NCI-H2196 (cell line): ENCODE data around the gene AKT2.

Source experiments
- DNase-seq: peaks from one replicate; lab custom pipeline; 2025; ENCODE audit not compliant: unreplicated experiment; lab: John Stamatoyannopoulos, UW

Gene AKT2

GRCh38 chr19:40274585-40275544, 10.3 kb downstream of the AKT2 start:
- no peak for DNase-seq

GRCh38 chr19:40273469-40274360, 11.4 kb downstream of the AKT2 start:
- DNase-seq, result no peak

GRCh38 chr19:40272261-40272660, 12.9 kb downstream of the AKT2 start:
- no peak for DNase-seq

GRCh38 chr19:40271706-40272105, 13.4 kb downstream of the AKT2 start:
- DNase-seq, result no peak

GRCh38 chr19:40270362-40271089, 14.6 kb downstream of the AKT2 start:
- DNase-seq, result no peak

- DNase-seq, result no peak
Observed at GRCh38 chr19:40269216-40269940, 15.8 kb downstream of the AKT2 start.

- DNase-seq, result no peak
Observed at GRCh38 chr19:40267601-40267997, 17.5 kb downstream of the AKT2 start.

- DNase-seq, result no peak
Observed at GRCh38 chr19:40266912-40267600, 18.1 kb downstream of the AKT2 start.

- DNase-seq, result peak; percentile 79
Observed at GRCh38 chr19:40266119-40266518, 19.0 kb downstream of the AKT2 start.

- no peak for DNase-seq
Observed at GRCh38 chr19:40265763-40266099, 19.4 kb downstream of the AKT2 start.

GRCh38 chr19:40265055-40265762, 19.9 kb downstream of the AKT2 start:
- no peak for DNase-seq

- DNase-seq, result no peak
Observed at GRCh38 chr19:40264314-40265054, 20.7 kb downstream of the AKT2 start.

GRCh38 chr19:40263440-40264313, 21.5 kb downstream of the AKT2 start:
- DNase-seq, result no peak

- no peak for DNase-seq
Observed at GRCh38 chr19:40262422-40262821, 22.7 kb downstream of the AKT2 start.

- DNase-seq, result no peak
Observed at GRCh38 chr19:40261631-40262030, 23.5 kb downstream of the AKT2 start.

GRCh38 chr19:40257096-40257517, 28.0 kb downstream of the AKT2 start:
- peak; percentile 66 for DNase-seq

GRCh38 chr19:40256512-40256911, 28.6 kb downstream of the AKT2 start:
- DNase-seq, result no peak
